AG10803 (cell line): ENCODE data around the gene CDKN2D.
A peak's percentile ranks its signal among the peaks of the same experiment; 100 is the strongest.
"Not testable (repeated sequence)": the region's sequence is repeated elsewhere in the genome, so short reads cannot be mapped to it uniquely, and the experiment has no call there.

Experiments
- DNase-seq: peaks from one replicate; pipeline ENCODE4 v3.0.0; 2010; ENCODE audit warnings: low read depth
- H3K4me3 ChIP-seq: 2 replicates; pipeline ENCODE4 v1.5.1; 2011; ENCODE audit warnings: mild to moderate bottlenecking, low read length, control low read depth
- CTCF ChIP-seq: conservative IDR thresholded peaks from 2 replicates; pipeline ENCODE4 v1.5.1; 2011; ENCODE audit warnings: mild to moderate bottlenecking, low read length, control low read depth, inconsistent platforms

Gene CDKN2D

GRCh38 chr19:10544242-10544752, 24.5 kb downstream of the CDKN2D start:
- peak overlapping the region; percentile 82 for H3K4me3 ChIP-seq
- no peak for TF ChIP-seq CTCF
- DNase-seq, result no peak

- peak; percentile 60 for DNase-seq
- TF ChIP-seq CTCF, result no peak
- peak within 1 kb of the TSS; percentile 82 for H3K4me3 ChIP-seq
Observed at GRCh38 chr19:10543420-10544241, 25.1 kb downstream of the CDKN2D start, which contains the start of gene ATG4D. Gene ATG4D, plus strand, starts transcription at chr19:10543904. Its CDS starts 187 bp downstream, at chr19:10544091.

- no peak for DNase-seq
- H3K4me3 ChIP-seq, result peak overlapping the region; percentile 82
- TF ChIP-seq CTCF, result no peak
Observed at GRCh38 chr19:10543059-10543419, 25.7 kb downstream of the CDKN2D start.

GRCh38 chr19:10539016-10539415, 29.8 kb downstream of the CDKN2D start:
- not testable (repeated sequence) for DNase-seq, H3K4me3 ChIP-seq

GRCh38 chr19:10538204-10538983, 30.4 kb downstream of the CDKN2D start:
- no peak for TF ChIP-seq CTCF
- DNase-seq, result no peak
- no peak overlapping the region for H3K4me3 ChIP-seq

GRCh38 chr19:10537668-10538067, 31.1 kb downstream of the CDKN2D start:
- no peak for TF ChIP-seq CTCF
- no peak for DNase-seq
- H3K4me3 ChIP-seq, result no peak overlapping the region

GRCh38 chr19:10535613-10536012, 33.2 kb downstream of the CDKN2D start:
- no peak overlapping the region for H3K4me3 ChIP-seq
- no peak for TF ChIP-seq CTCF
- no peak for DNase-seq
